ENCODE data around the gene RTF1.

DNA sequence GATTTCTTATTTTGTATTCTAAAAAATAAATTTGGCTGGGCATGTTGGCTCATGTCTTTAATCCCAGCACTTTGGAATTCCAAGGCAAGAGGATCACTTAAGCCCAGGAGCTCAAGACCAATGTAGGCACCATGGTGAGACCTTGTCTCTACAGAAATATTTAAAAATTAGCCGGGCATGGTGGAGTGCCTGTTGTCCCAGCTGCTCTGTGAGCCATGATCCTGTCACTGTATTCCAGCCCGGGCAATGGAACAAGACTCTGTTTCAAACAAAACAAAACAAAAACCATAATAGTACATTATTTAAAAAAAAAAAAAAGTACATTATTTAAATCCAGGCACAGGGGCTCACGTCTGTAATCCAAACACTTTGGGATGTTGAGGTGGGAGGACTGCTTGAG is 5.5 kb upstream of the RTF1 start:
- TF ChIP-seq, protein P1, sequence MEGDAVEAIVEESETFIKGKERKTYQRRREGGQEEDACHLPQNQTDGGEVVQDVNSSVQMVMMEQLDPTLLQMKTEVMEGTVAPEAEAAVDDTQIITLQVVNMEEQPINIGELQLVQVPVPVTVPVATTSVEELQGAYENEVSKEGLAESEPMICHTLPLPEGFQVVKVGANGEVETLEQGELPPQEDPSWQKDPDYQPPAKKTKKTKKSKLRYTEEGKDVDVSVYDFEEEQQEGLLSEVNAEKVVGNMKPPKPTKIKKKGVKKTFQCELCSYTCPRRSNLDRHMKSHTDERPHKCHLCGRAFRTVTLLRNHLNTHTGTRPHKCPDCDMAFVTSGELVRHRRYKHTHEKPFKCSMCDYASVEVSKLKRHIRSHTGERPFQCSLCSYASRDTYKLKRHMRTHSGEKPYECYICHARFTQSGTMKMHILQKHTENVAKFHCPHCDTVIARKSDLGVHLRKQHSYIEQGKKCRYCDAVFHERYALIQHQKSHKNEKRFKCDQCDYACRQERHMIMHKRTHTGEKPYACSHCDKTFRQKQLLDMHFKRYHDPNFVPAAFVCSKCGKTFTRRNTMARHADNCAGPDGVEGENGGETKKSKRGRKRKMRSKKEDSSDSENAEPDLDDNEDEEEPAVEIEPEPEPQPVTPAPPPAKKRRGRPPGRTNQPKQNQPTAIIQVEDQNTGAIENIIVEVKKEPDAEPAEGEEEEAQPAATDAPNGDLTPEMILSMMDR (IDR thresholded peaks at IDR 0.05) = no peak
- TF ChIP-seq ZFX (IDR thresholded peaks at IDR 0.05; ENCODE audit: borderline replicate concordance) = no peak

All from 22Rv1 (cell line).